ENCODE results near the gene PSMD11.

DNA sequence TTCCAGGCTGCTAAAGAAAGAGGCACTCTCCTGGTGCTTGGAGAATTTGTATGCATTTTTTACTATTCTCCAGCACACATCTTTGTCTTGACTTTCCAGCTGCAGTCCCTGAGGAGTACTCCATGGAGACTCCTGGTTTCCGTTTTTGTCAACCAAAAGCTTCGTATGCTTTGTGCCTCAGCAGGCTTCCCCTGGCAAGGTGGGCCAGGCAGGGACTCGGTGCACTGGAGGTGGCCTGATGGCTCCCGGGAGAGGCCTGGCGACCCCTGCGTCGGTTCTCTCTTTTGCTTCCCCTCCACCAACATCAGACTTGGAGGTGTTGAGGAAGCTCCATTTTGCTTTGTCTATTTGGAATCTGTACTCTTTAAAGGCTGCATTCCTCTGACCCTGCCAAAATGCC is 66.2 kb downstream of the PSMD11 start:
- TF ChIP-seq, protein P1, sequence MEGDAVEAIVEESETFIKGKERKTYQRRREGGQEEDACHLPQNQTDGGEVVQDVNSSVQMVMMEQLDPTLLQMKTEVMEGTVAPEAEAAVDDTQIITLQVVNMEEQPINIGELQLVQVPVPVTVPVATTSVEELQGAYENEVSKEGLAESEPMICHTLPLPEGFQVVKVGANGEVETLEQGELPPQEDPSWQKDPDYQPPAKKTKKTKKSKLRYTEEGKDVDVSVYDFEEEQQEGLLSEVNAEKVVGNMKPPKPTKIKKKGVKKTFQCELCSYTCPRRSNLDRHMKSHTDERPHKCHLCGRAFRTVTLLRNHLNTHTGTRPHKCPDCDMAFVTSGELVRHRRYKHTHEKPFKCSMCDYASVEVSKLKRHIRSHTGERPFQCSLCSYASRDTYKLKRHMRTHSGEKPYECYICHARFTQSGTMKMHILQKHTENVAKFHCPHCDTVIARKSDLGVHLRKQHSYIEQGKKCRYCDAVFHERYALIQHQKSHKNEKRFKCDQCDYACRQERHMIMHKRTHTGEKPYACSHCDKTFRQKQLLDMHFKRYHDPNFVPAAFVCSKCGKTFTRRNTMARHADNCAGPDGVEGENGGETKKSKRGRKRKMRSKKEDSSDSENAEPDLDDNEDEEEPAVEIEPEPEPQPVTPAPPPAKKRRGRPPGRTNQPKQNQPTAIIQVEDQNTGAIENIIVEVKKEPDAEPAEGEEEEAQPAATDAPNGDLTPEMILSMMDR (IDR thresholded peaks at IDR 0.05) = no peak
- TF ChIP-seq POLR2A (IDR thresholded peaks at IDR 0.05) = no peak
